Activated gamma-delta T cell (primary cell): Measurements from ENCODE around the gene HOXB3.

ENCODE experiments used
- DNase-seq: peaks from one replicate; lab custom pipeline; 2025; lab: John Stamatoyannopoulos, UW

Gene HOXB3

GRCh38 chr17:48597778-48598631, 8.0 kb upstream of the HOXB3 start:
- no peak for DNase-seq

- DNase-seq = no peak
These were observed 7.4 kb upstream of the HOXB3 start for GRCh38 chr17:48597528-48597777.

- DNase-seq = no peak
These were observed 6.9 kb upstream of the HOXB3 start for GRCh38 chr17:48596735-48597527.

GRCh38 chr17:48596000-48596734, 6.1 kb upstream of the HOXB3 start:
- no peak for DNase-seq

GRCh38 chr17:48595278-48595999, 5.4 kb upstream of the HOXB3 start:
- DNase-seq = no peak

- DNase-seq = no peak
These were observed 4.7 kb upstream of the HOXB3 start for GRCh38 chr17:48594538-48595277.

GRCh38 chr17:48593840-48594537, 3.9 kb upstream of the HOXB3 start:
- DNase-seq = peak; percentile 58

GRCh38 chr17:48593126-48593829, 3.2 kb upstream of the HOXB3 start, which contains the start of gene HOXB5:
Gene HOXB5 (minus strand): TSS chr17:48593779. CDS start chr17:48593682, 97 bp downstream.
- no peak for DNase-seq

- DNase-seq = no peak
These were observed 2.5 kb upstream of the HOXB3 start for GRCh38 chr17:48592577-48592976.

GRCh38 chr17:48592057-48592514, 2.0 kb upstream of the HOXB3 start:
- DNase-seq = no peak

- no peak for DNase-seq
These were observed 1.4 kb upstream of the HOXB3 start for GRCh38 chr17:48591255-48592056.

GRCh38 chr17:48590607-48591161, 643 bp upstream of the HOXB3 start:
- no peak for DNase-seq

- no peak for DNase-seq
These were observed 796 bp downstream of the HOXB3 start for GRCh38 chr17:48589060-48589830.

GRCh38 chr17:48588528-48588927, 1.5 kb downstream of the HOXB3 start:
- DNase-seq = no peak

- no peak for DNase-seq
These were observed 2.0 kb downstream of the HOXB3 start for GRCh38 chr17:48588074-48588415.

- DNase-seq = no peak
These were observed 2.6 kb downstream of the HOXB3 start for GRCh38 chr17:48587276-48588073.
